ENCODE data around the gene P4HB. TPM values are rescaled to one million over a fixed set of nuclear protein-coding genes. Genes with fewer than 3 reads are reported as not detected.

The P4HB gene
- polyA plus RNA-seq (ENCODE audit: insufficient read length in 4 of 4), result 100 to 1,000 TPM; 397 to 434 (median 411) TPM

GRCh38 chr17:81859906-81860755, at the start of gene P4HB:
TSS of gene P4HB (minus strand) at chr17:81860535. CDS start at chr17:81860471, 64 bp downstream.
- no peak for DNase-seq (ENCODE audit: low read depth in 4 of 4, low spot score in 2 of 4)

GRCh38 chr17:81909231-81909630, 48.9 kb upstream of the P4HB start:
- DNase-seq (ENCODE audit: low read depth in 4 of 4, low spot score in 2 of 4), result no peak

- no peak for DNase-seq (ENCODE audit: low read depth in 4 of 4, low spot score in 2 of 4)
Measured at GRCh38 chr17:81908793-81909192, 48.5 kb upstream of the P4HB start.

GRCh38 chr17:81907219-81908145, 47.1 kb upstream of the P4HB start:
- DNase-seq (ENCODE audit: low read depth in 4 of 4, low spot score in 2 of 4), result no peak

- DNase-seq (ENCODE audit: low read depth in 4 of 4, low spot score in 2 of 4), result no peak
Measured at GRCh38 chr17:81906476-81907218, 46.3 kb upstream of the P4HB start.

- DNase-seq (ENCODE audit: low read depth in 4 of 4, low spot score in 2 of 4), result no peak
Measured at GRCh38 chr17:81905993-81906392, 45.7 kb upstream of the P4HB start.

- DNase-seq (ENCODE audit: low read depth in 4 of 4, low spot score in 2 of 4), result no peak
Measured at GRCh38 chr17:81905424-81905875, 45.1 kb upstream of the P4HB start.

GRCh38 chr17:81904600-81905423, 44.5 kb upstream of the P4HB start:
- no peak for DNase-seq (ENCODE audit: low read depth in 4 of 4, low spot score in 2 of 4)

- DNase-seq (ENCODE audit: low read depth in 4 of 4, low spot score in 2 of 4), result no peak
Measured at GRCh38 chr17:81903896-81904599, 43.7 kb upstream of the P4HB start.

- no peak for DNase-seq (ENCODE audit: low read depth in 4 of 4, low spot score in 2 of 4)
Measured at GRCh38 chr17:81903415-81903831, 43.1 kb upstream of the P4HB start.

GRCh38 chr17:81902653-81903414, 42.5 kb upstream of the P4HB start:
- DNase-seq (ENCODE audit: low read depth in 4 of 4, low spot score in 2 of 4), result no peak

- DNase-seq (ENCODE audit: low read depth in 4 of 4, low spot score in 2 of 4), result no peak
Measured at GRCh38 chr17:81902023-81902652, 41.8 kb upstream of the P4HB start, which contains the start of gene NPB. TSS of gene NPB (plus strand) at chr17:81902238. CDS start at chr17:81902278, 40 bp downstream.

- DNase-seq (ENCODE audit: low read depth in 4 of 4, low spot score in 2 of 4), result no peak
Measured at GRCh38 chr17:81901167-81902022, 41.1 kb upstream of the P4HB start.

GRCh38 chr17:81900181-81900820, 40.0 kb upstream of the P4HB start:
- DNase-seq (ENCODE audit: low read depth in 4 of 4, low spot score in 2 of 4), result no peak

- DNase-seq (ENCODE audit: low read depth in 4 of 4, low spot score in 2 of 4), result no peak
Measured at GRCh38 chr17:81899514-81900166, 39.3 kb upstream of the P4HB start.

- DNase-seq (ENCODE audit: low read depth in 4 of 4, low spot score in 2 of 4), result no peak
Measured at GRCh38 chr17:81898885-81899284, 38.5 kb upstream of the P4HB start.
